HG03460 (cell line): Measurements from ENCODE around the gene GOLGA6C.
"Not testable (repeated sequence)": the region's sequence is repeated elsewhere in the genome, so short reads cannot be mapped to it uniquely, and the experiment has no call there.

Experiments
- ATAC-seq: cut with Tn5 transposase; IDR thresholded peaks from one replicate; pipeline ENCODE4 v1.9.1; 2021; ENCODE audit not compliant: unreplicated experiment

GOLGA6C gene

GRCh38 chr15:75258034-75258433 is at the start of gene GOLGA6C:
GOLGA6C (plus strand) TSS chr15:75258334; CDS start chr15:75258599, 265 bp downstream.
- not testable (repeated sequence) for ATAC-seq

GRCh38 chr15:75208501-75209288 is 49.4 kb upstream of the GOLGA6C start:
- no peak for ATAC-seq

- ATAC-seq = no peak
These were observed 48.9 kb upstream of the GOLGA6C start for GRCh38 chr15:75209289-75209676.

GRCh38 chr15:75210811-75211230 is 47.3 kb upstream of the GOLGA6C start:
- ATAC-seq = no peak

GRCh38 chr15:75211436-75212199 is 46.5 kb upstream of the GOLGA6C start:
- no peak for ATAC-seq

GRCh38 chr15:75212200-75212858 is 45.8 kb upstream of the GOLGA6C start:
- no peak for ATAC-seq

- ATAC-seq = no peak
These were observed 44.8 kb upstream of the GOLGA6C start for GRCh38 chr15:75213212-75213767.

GRCh38 chr15:75213768-75214221 is 44.3 kb upstream of the GOLGA6C start:
- ATAC-seq = no peak

- no peak for ATAC-seq
These were observed 43.6 kb upstream of the GOLGA6C start for GRCh38 chr15:75214293-75215096.

- ATAC-seq = no peak
These were observed 42.8 kb upstream of the GOLGA6C start for GRCh38 chr15:75215107-75216004.

GRCh38 chr15:75217012-75217411 is 41.1 kb upstream of the GOLGA6C start:
- ATAC-seq = no peak

- not testable (repeated sequence) for ATAC-seq
These were observed 40.6 kb upstream of the GOLGA6C start for GRCh38 chr15:75217574-75217973.

GRCh38 chr15:75219507-75219929 is 38.6 kb upstream of the GOLGA6C start:
- ATAC-seq = not testable (repeated sequence)

- no peak for ATAC-seq
These were observed 34.4 kb upstream of the GOLGA6C start for GRCh38 chr15:75223688-75224087.

GRCh38 chr15:75224281-75224680 is 33.9 kb upstream of the GOLGA6C start:
- ATAC-seq = no peak

GRCh38 chr15:75225102-75225836 is 32.9 kb upstream of the GOLGA6C start:
- ATAC-seq = not testable (repeated sequence)

GRCh38 chr15:75225951-75226732 is 32.0 kb upstream of the GOLGA6C start:
- ATAC-seq = no peak

- not testable (repeated sequence) for ATAC-seq
These were observed 31.0 kb upstream of the GOLGA6C start for GRCh38 chr15:75227112-75227511.
